DND-41 (cell line): ENCODE results near the gene CTNNA1.
"Not testable (repeated sequence)": the region's sequence is repeated elsewhere in the genome, so short reads cannot be mapped to it uniquely, and the experiment has no call there.

Source experiments
- ATAC-seq: fragments of 200-7000 bp; cut with Tn5 transposase; 3 replicates; pipeline ENCODE4 v1.9.1; 2021; ENCODE audit warnings: low read depth; ENCODE audit not compliant: insufficient read depth
- DNase-seq: peaks from one replicate; pipeline ENCODE4 v3.0.0-alpha.2; 2020
- H2AFZ ChIP-seq: 2 replicates; pipeline ENCODE4 v1.6.0; 2012; ENCODE audit warnings: low read depth, low read length
- H3K27ac ChIP-seq: 2 replicates; pipeline ENCODE4 v1.5.1; 2012; ENCODE audit warnings: low read length, inconsistent platforms
- H3K27me3 ChIP-seq: fragments of 200-600 bp; sonication (generic); 2 replicates; pipeline ENCODE4 v1.6.0; 2012; ENCODE audit warnings: low read length, mild to moderate bottlenecking, inconsistent platforms; ENCODE audit not compliant: insufficient read depth, poor library complexity
- H3K36me3 ChIP-seq: 2 replicates; pipeline ENCODE4 v1.5.1; 2012; ENCODE audit warnings: low read length, inconsistent platforms; ENCODE audit not compliant: insufficient read depth
- H3K4me1 ChIP-seq: 2 replicates; pipeline ENCODE4 v1.5.1; 2012; ENCODE audit warnings: mild to moderate bottlenecking, low read length; ENCODE audit not compliant: insufficient read depth
- H3K4me2 ChIP-seq: 2 replicates; pipeline ENCODE4 v1.6.0; 2012; ENCODE audit warnings: mild to moderate bottlenecking, moderate library complexity, low read length, inconsistent platforms; ENCODE audit not compliant: insufficient read depth
- H3K4me3 ChIP-seq, 2 experiments: fragments of 200-600 bp in 1 of 2; shearing (Covaris generic) in 1 of 2; 2 replicates each; pipeline ENCODE4 v1.5.1; 2012 to 2016; ENCODE audit warnings: inconsistent platforms in 2 of 2, low read length in 2 of 2, mild to moderate bottlenecking in 2 of 2, low read depth in 1 of 2, moderate library complexity in 1 of 2
- H3K79me2 ChIP-seq: 2 replicates; pipeline ENCODE4 v1.6.0; 2012; ENCODE audit warnings: low read length, inconsistent platforms; ENCODE audit not compliant: insufficient read depth
- H3K9ac ChIP-seq: 2 replicates; pipeline ENCODE4 v1.6.0; 2012; ENCODE audit warnings: low read depth, mild to moderate bottlenecking, inconsistent platforms, low read length, moderate library complexity
- H3K9me3 ChIP-seq: 2 replicates; pipeline ENCODE4 v1.5.1; 2012; ENCODE audit warnings: low read length, moderate library complexity, mild to moderate bottlenecking, inconsistent platforms; ENCODE audit not compliant: insufficient read depth, severe bottlenecking
- H4K20me1 ChIP-seq: 2 replicates; pipeline ENCODE4 v1.6.0; 2012; ENCODE audit warnings: low read length; ENCODE audit not compliant: insufficient read depth
- EZH2 ChIP-seq: IDR thresholded peaks from 3 replicates; pipeline ENCODE4 v1.6.1; 2012; ENCODE audit warnings: borderline replicate concordance, low read depth, mild to moderate bottlenecking, moderate library complexity, low read length, inconsistent platforms; ENCODE audit not compliant: severe bottlenecking
- TF ChIP-seq, protein P1 (sequence below): IDR thresholded peaks from 2 replicates; pipeline ENCODE4 v1.5.1; 2012; ENCODE audit warnings: borderline replicate concordance, low read length, moderate library complexity, mild to moderate bottlenecking; ENCODE audit not compliant: poor library complexity, severe bottlenecking; ENCODE audit errors: extremely low read depth

The CTNNA1 gene, protein sequence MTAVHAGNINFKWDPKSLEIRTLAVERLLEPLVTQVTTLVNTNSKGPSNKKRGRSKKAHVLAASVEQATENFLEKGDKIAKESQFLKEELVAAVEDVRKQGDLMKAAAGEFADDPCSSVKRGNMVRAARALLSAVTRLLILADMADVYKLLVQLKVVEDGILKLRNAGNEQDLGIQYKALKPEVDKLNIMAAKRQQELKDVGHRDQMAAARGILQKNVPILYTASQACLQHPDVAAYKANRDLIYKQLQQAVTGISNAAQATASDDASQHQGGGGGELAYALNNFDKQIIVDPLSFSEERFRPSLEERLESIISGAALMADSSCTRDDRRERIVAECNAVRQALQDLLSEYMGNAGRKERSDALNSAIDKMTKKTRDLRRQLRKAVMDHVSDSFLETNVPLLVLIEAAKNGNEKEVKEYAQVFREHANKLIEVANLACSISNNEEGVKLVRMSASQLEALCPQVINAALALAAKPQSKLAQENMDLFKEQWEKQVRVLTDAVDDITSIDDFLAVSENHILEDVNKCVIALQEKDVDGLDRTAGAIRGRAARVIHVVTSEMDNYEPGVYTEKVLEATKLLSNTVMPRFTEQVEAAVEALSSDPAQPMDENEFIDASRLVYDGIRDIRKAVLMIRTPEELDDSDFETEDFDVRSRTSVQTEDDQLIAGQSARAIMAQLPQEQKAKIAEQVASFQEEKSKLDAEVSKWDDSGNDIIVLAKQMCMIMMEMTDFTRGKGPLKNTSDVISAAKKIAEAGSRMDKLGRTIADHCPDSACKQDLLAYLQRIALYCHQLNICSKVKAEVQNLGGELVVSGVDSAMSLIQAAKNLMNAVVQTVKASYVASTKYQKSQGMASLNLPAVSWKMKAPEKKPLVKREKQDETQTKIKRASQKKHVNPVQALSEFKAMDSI

GRCh38 chr5:138752951-138753793, at the start of gene CTNNA1:
CTNNA1 (plus strand) TSS chr5:138753425; CDS start chr5:138781925, 28,500 bp downstream.
- no peak within 1 kb of the TSS for H3K4me3 ChIP-seq
- no peaks in the 10 kb centered on the region for H3K27me3 ChIP-seq
- no peak for TF ChIP-seq EZH2
- no peak within 1 kb of the TSS for H3K27ac ChIP-seq
- no peaks in the 10 kb centered on the region for H3K9me3 ChIP-seq
- no peak within 1 kb of the TSS for H3K4me2 ChIP-seq
- no peaks in the 10 kb centered on the region for H3K36me3 ChIP-seq
- no peak within 1 kb of the TSS for H3K9ac ChIP-seq
- no peak for DNase-seq
- H3K4me1 ChIP-seq: no peaks in the 10 kb centered on the region
- H2AFZ ChIP-seq: no peak within 1 kb of the TSS
- ATAC-seq: no peak
- H4K20me1 ChIP-seq: no peaks in the 10 kb centered on the region
- H3K79me2 ChIP-seq: no peaks in the 10 kb centered on the region

GRCh38 chr5:138703777-138704176, 49.4 kb upstream of the CTNNA1 start:
- H3K9ac ChIP-seq, H4K20me1 ChIP-seq, H3K79me2 ChIP-seq, H3K36me3 ChIP-seq, H3K27ac ChIP-seq, H3K4me3 ChIP-seq, H3K27me3 ChIP-seq, H3K4me2 ChIP-seq, H2AFZ ChIP-seq, ATAC-seq, H3K9me3 ChIP-seq, DNase-seq: not testable (repeated sequence)
- H3K4me1 ChIP-seq: peaks cover 13% of the 10 kb centered on the region

GRCh38 chr5:138705007-138705406, 48.2 kb upstream of the CTNNA1 start:
- Histone ChIP-seq H3K4me1 (peaks cover 10% of the 10 kb centered on the region; the same call in 1 of the 2 replicates), H3K27ac (no peak overlapping the region), H3K79me2 (no peaks in the 10 kb centered on the region), H4K20me1 (no peaks in the 10 kb centered on the region), H3K27me3 (no peaks in the 10 kb centered on the region), H3K36me3 (no peaks in the 10 kb centered on the region), H3K9ac (no peak overlapping the region), H3K9me3 (no peaks in the 10 kb centered on the region), H3K4me2 (no peak overlapping the region), H3K4me3 (no peak overlapping the region), H2AFZ (no peak overlapping the region)
- TF ChIP-seq, protein P1, sequence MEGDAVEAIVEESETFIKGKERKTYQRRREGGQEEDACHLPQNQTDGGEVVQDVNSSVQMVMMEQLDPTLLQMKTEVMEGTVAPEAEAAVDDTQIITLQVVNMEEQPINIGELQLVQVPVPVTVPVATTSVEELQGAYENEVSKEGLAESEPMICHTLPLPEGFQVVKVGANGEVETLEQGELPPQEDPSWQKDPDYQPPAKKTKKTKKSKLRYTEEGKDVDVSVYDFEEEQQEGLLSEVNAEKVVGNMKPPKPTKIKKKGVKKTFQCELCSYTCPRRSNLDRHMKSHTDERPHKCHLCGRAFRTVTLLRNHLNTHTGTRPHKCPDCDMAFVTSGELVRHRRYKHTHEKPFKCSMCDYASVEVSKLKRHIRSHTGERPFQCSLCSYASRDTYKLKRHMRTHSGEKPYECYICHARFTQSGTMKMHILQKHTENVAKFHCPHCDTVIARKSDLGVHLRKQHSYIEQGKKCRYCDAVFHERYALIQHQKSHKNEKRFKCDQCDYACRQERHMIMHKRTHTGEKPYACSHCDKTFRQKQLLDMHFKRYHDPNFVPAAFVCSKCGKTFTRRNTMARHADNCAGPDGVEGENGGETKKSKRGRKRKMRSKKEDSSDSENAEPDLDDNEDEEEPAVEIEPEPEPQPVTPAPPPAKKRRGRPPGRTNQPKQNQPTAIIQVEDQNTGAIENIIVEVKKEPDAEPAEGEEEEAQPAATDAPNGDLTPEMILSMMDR: no peak
- no peak for TF ChIP-seq EZH2
- ATAC-seq: no peak
- DNase-seq: no peak

GRCh38 chr5:138705567-138705966, 47.7 kb upstream of the CTNNA1 start:
- Histone ChIP-seq H3K27me3 (no peaks in the 10 kb centered on the region), H3K4me2 (no peak overlapping the region), H3K36me3 (no peaks in the 10 kb centered on the region), H3K4me1 (peaks cover 10% of the 10 kb centered on the region; the same call in 1 of the 2 replicates), H4K20me1 (no peaks in the 10 kb centered on the region), H3K79me2 (no peaks in the 10 kb centered on the region), H2AFZ (no peak overlapping the region), H3K9ac (no peak overlapping the region), H3K4me3 (no peak overlapping the region), H3K27ac (no peak overlapping the region), H3K9me3 (no peaks in the 10 kb centered on the region)
- DNase-seq: no peak
- TF ChIP-seq EZH2: no peak
- TF ChIP-seq, protein P1: no peak
- no peak for ATAC-seq
